ENCODE measurements around the gene NUDT8. TPM values are rescaled to one million over a fixed set of nuclear protein-coding genes. Genes with fewer than 3 reads are reported as not detected.
A peak's percentile ranks its signal among the peaks of the same experiment; 100 is the strongest.

The NUDT8 gene
- total RNA-seq, 1 experiment from 2014 or later = 13.2 TPM

DNA sequence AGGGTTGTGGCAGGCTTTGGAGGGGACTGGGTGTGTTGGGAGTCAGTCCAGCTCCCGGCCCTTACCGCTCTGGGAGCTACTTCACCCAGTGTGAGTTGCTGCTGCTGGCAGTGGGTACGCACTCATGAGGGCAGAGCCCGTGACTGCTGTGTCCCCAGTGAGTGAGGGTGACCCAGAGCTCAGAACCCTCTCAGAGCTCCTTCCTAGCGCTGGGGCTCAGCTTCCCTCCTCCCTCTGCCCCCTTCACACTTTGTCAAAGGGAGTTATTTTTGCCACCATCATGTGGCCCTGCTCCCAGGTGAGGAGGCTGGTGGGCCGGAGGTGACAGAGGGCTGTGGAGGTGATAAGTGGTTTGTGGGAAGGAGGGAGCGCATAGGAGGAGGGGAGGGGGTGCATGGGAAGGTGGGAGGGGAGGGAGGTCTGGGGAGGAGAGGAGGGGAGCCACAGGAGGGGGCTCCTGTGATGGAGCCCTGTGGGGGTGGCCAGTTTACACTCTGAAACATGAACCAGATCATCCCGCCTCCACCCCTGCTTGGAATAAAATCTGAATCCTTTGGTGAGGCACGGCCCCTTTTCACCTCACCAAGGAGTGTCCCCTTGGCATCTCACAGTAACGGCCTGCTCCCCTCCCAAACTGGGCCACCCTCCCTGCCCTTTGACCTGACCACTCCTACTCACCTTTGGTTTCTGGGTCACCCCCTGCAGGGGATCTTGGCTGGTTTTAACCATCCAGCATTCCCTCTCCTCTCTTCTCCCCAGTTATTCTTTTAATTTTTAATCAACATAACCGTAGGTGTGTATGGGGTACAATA, 13.1 kb downstream of the NUDT8 start:
- TF ChIP-seq POLR2AphosphoS5 (IDR thresholded peaks at IDR 0.05; ENCODE audit: low read depth, low read length) (no peak), TCF7L2 (IDR thresholded peaks at IDR 0.05; ENCODE audit: low read depth, low read length) (no peak), SIN3A (IDR thresholded peaks at IDR 0.05; ENCODE audit: borderline replicate concordance, insufficient read depth, low read depth, low read length) (no peak)
- TF ChIP-seq, protein P1, sequence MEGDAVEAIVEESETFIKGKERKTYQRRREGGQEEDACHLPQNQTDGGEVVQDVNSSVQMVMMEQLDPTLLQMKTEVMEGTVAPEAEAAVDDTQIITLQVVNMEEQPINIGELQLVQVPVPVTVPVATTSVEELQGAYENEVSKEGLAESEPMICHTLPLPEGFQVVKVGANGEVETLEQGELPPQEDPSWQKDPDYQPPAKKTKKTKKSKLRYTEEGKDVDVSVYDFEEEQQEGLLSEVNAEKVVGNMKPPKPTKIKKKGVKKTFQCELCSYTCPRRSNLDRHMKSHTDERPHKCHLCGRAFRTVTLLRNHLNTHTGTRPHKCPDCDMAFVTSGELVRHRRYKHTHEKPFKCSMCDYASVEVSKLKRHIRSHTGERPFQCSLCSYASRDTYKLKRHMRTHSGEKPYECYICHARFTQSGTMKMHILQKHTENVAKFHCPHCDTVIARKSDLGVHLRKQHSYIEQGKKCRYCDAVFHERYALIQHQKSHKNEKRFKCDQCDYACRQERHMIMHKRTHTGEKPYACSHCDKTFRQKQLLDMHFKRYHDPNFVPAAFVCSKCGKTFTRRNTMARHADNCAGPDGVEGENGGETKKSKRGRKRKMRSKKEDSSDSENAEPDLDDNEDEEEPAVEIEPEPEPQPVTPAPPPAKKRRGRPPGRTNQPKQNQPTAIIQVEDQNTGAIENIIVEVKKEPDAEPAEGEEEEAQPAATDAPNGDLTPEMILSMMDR (IDR thresholded peaks at IDR 0.05) = no peak
- TF ChIP-seq, protein P2, sequence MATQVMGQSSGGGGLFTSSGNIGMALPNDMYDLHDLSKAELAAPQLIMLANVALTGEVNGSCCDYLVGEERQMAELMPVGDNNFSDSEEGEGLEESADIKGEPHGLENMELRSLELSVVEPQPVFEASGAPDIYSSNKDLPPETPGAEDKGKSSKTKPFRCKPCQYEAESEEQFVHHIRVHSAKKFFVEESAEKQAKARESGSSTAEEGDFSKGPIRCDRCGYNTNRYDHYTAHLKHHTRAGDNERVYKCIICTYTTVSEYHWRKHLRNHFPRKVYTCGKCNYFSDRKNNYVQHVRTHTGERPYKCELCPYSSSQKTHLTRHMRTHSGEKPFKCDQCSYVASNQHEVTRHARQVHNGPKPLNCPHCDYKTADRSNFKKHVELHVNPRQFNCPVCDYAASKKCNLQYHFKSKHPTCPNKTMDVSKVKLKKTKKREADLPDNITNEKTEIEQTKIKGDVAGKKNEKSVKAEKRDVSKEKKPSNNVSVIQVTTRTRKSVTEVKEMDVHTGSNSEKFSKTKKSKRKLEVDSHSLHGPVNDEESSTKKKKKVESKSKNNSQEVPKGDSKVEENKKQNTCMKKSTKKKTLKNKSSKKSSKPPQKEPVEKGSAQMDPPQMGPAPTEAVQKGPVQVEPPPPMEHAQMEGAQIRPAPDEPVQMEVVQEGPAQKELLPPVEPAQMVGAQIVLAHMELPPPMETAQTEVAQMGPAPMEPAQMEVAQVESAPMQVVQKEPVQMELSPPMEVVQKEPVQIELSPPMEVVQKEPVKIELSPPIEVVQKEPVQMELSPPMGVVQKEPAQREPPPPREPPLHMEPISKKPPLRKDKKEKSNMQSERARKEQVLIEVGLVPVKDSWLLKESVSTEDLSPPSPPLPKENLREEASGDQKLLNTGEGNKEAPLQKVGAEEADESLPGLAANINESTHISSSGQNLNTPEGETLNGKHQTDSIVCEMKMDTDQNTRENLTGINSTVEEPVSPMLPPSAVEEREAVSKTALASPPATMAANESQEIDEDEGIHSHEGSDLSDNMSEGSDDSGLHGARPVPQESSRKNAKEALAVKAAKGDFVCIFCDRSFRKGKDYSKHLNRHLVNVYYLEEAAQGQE (IDR thresholded peaks at IDR 0.05; ENCODE audit: insufficient read depth in 1 of 2, low read depth in 2 of 2, low read length in 1 of 2) = no peak
- no peak for ATAC-seq
- CTCF ChIA-PET = no interaction called here
- Histone ChIP-seq H3K4me1 (ENCODE audit: control insufficient read depth, insufficient read depth, low read length) (peaks cover 11% of the 10 kb centered on the region), H3K27ac (ENCODE audit: low read length) (no peak overlapping the region), H3K9me3 (ENCODE audit: control insufficient read depth, insufficient read depth, low read depth, low read length) (no peaks in the 10 kb centered on the region), H3K36me3 (ENCODE audit: control insufficient read depth, insufficient read depth, low read length) (no peaks in the 10 kb centered on the region), H3K4me3 (ENCODE audit: low read depth in 2 of 2, low read length in 2 of 2) (no peak overlapping the region), H3K27me3 (ENCODE audit: control insufficient read depth, insufficient read depth, low read length) (no peaks in the 10 kb centered on the region)
- POLR2A ChIA-PET = no interaction called here
- BruUV-seq (replicated peaks) = no TSS peak
- no peak for DNase-seq (ENCODE audit: low read depth, low spot score)
- intact Hi-C loops (cut with micrococcal nuclease; ENCODE audit: unreplicated experiment) = no loop called here
- in situ Hi-C loops (cut with HindIII; ENCODE audit: low pct_unique_long_range_greater_than_20kb, low sequenced_read_pairs) = no loop called here

DNA sequence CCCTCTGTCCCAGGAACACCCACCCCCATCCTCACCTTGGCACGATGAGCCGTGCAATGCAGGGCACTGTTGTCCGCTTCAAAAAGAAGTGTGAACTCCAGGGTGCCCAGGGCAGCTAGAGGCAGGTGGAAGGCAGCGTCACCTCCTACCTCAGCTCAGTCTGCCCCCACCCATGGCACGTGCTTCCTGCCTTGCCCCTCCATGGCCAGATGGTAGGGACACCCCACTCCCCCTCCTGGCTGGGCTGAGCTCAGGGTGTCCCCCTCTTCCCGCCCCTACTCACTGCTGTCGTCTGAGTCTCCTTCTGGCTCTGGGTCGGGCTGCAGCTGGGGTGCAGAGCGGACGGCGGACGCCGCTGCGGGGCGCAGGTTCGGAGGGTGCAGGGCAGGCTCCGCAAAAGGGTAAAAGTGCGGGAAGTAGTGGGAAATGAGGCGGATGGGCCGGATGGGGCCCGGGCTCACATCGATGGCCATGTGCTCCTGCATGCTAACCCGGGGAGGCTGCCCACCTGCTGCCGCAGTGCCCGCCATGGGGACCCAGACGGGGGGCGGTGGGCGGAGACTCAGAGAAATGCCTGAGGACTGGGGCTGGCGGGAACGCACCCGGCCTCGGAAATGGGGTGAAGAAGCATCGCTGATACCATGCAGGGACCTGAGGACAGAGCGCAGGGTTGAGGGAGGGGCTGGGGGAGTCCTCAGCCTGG, 13.9 kb downstream of the NUDT8 start:
- BruUV-seq (replicated peaks) = no TSS peak
- H3K4me1 ChIP-seq (ENCODE audit: control insufficient read depth, insufficient read depth, low read length) = peaks cover 11% of the 10 kb centered on the region
- no peak overlapping the region for H3K27ac ChIP-seq (ENCODE audit: low read length)
- no peak overlapping the region for H3K4me3 ChIP-seq (ENCODE audit: low read depth in 2 of 2, low read length in 2 of 2)
- in situ Hi-C loops (cut with HindIII; ENCODE audit: low pct_unique_long_range_greater_than_20kb, low sequenced_read_pairs) = no loop called here
- no peaks in the 10 kb centered on the region for H3K9me3 ChIP-seq (ENCODE audit: control insufficient read depth, insufficient read depth, low read depth, low read length)
- intact Hi-C loops (cut with micrococcal nuclease; ENCODE audit: unreplicated experiment) = no loop called here
- H3K27me3 ChIP-seq (ENCODE audit: control insufficient read depth, insufficient read depth, low read length) = no peaks in the 10 kb centered on the region
- ChIA-PET CTCF (no interaction called here), POLR2A (no interaction called here)
- H3K36me3 ChIP-seq (ENCODE audit: control insufficient read depth, insufficient read depth, low read length) = no peaks in the 10 kb centered on the region
- TF ChIP-seq, protein P1 (IDR thresholded peaks at IDR 0.05) = peak; percentile 73
- TF ChIP-seq SIN3A (IDR thresholded peaks at IDR 0.05; ENCODE audit: borderline replicate concordance, insufficient read depth, low read depth, low read length) = no peak
- ATAC-seq = no peak; the same call in 1 of the 2 replicates
- DNase-seq (ENCODE audit: low read depth, low spot score) = no peak
